Measurements from ENCODE around the gene FDXR.

GRCh38 chr17:74839990-74840852 lies 32.6 kb downstream of the FDXR start:
- TF ChIP-seq POLR2A (IDR thresholded peaks at IDR 0.05; ENCODE audit: low read depth, low read length) (no peak), CTCF (IDR thresholded peaks at IDR 0.05; ENCODE audit: extremely low read depth in 1 of 2, insufficient read depth in 1 of 2, low read depth in 1 of 2, low read length in 2 of 2) (no peak), MAX (IDR thresholded peaks at IDR 0.05; ENCODE audit: insufficient read depth, insufficient read length) (no peak), JUN (IDR thresholded peaks at IDR 0.05; ENCODE audit: borderline replicate concordance, insufficient read depth, insufficient read length, low read depth) (no peak), EZH2 (IDR thresholded peaks at IDR 0.05; ENCODE audit: borderline replicate concordance, low read depth, low read length, severe bottlenecking) (no peak), POLR2AphosphoS5 (IDR thresholded peaks at IDR 0.05; ENCODE audit: insufficient read depth, low read depth, low read length) (no peak), FOS (IDR thresholded peaks at IDR 0.05; ENCODE audit: borderline replicate concordance, insufficient read depth, low read length) (no peak), MYC (IDR thresholded peaks at IDR 0.05; ENCODE audit: low read depth, low read length) (no peak)

All from endothelial cell of umbilical vein (primary cell).